H1 (cell line): ENCODE measurements around the gene SMAD6. TPM values are rescaled to one million over a fixed set of nuclear protein-coding genes. Genes with fewer than 3 reads are reported as not detected.
A peak's percentile ranks its signal among the peaks of the same experiment; 100 is the strongest.

Source experiments
- CTCF ChIA-PET: fragments of 300-600 bp; sonication (Branson Sonifier 250); formaldehyde crosslinking; loops from one replicate; lab custom pipeline; 2021; ENCODE audit not compliant: partially characterized antibody; lab: Charles Lee
- POLR2A ChIA-PET: fragments of 300-600 bp; sonication (Branson Sonifier 250); formaldehyde crosslinking; loops from one replicate; lab custom pipeline; 2021; ENCODE audit warnings: inconsistent platforms; ENCODE audit not compliant: partially characterized antibody; lab: Charles Lee
- DNase-seq, 2 experiments: peaks; one replicate each; pipeline versions ENCODE4 v3.0.0 to v3.0.0-alpha.2; 2010 to 2022; ENCODE audit warnings: low spot score in 2 of 2, low read depth in 1 of 2, mixed read lengths in 1 of 2
- FAIRE-seq: peaks from 2 replicates; lab custom pipeline; 2011; peaks lifted over from hg19 to GRCh38; lab: Jason Lieb, UNC
- H2AFZ ChIP-seq: 2 replicates; pipeline ENCODE4 v1.8.1; 2012; ENCODE audit warnings: low read length, inconsistent platforms
- H2AK5ac ChIP-seq: 2 replicates; pipeline ENCODE4 v1.6.1; 2013; ENCODE audit warnings: low read depth, low read length
- H2BK120ac ChIP-seq: replicated peaks from 2 replicates; pipeline ENCODE3; 2013; ENCODE audit warnings: low read depth, low read length, inconsistent platforms
- H2BK12ac ChIP-seq: 2 replicates; pipeline ENCODE4 v1.6.1; 2013; ENCODE audit warnings: low read depth, low read length
- H2BK15ac ChIP-seq: 2 replicates; pipeline ENCODE4 v1.6.1; 2013; ENCODE audit warnings: low read length
- H2BK20ac ChIP-seq: 2 replicates; pipeline ENCODE4 v1.6.1; 2013; ENCODE audit warnings: low read length
- H2BK5ac ChIP-seq: 2 replicates; pipeline ENCODE4 v1.6.1; 2013; ENCODE audit warnings: low read depth, low read length
- H3K14ac ChIP-seq: 2 replicates; pipeline ENCODE4 v1.6.1; 2013; ENCODE audit warnings: inconsistent platforms; ENCODE audit not compliant: insufficient read length
- H3K18ac ChIP-seq: 2 replicates; pipeline ENCODE4 v1.6.1; 2013; ENCODE audit warnings: low read length; ENCODE audit errors: extremely low read depth
- H3K23ac ChIP-seq: 2 replicates; pipeline ENCODE4 v1.6.1; 2013; ENCODE audit warnings: inconsistent platforms; ENCODE audit not compliant: insufficient read length
- H3K23me2 ChIP-seq: 2 replicates; pipeline ENCODE4 v1.6.1; 2013; ENCODE audit warnings: low read depth, low read length
- H3K27ac ChIP-seq: 2 replicates; pipeline ENCODE4 v1.6.1; 2011; ENCODE audit warnings: low read depth, low read length, inconsistent platforms
- H3K27me3 ChIP-seq, 4 experiments: replicated peaks in 1 of 4; 1 replicate in 1 of 4; 2 replicates in 3 of 4; pipeline versions ENCODE4 v1.6.1 to v1.8.1; 2011 to 2013; ENCODE audit warnings: low read length in 3 of 4, mild to moderate bottlenecking in 3 of 4, inconsistent platforms in 2 of 4, mixed read lengths in 2 of 4, moderate library complexity in 1 of 4; ENCODE audit not compliant: control insufficient read depth in 3 of 4, insufficient read depth in 3 of 4; ENCODE audit errors: extremely low read depth in 1 of 4
- H3K36me3 ChIP-seq, 4 experiments: 2 replicates each; pipeline versions ENCODE4 v1.6.1 to v1.8.1; 2011 to 2013; ENCODE audit warnings: mild to moderate bottlenecking in 4 of 4, low read length in 3 of 4, moderate library complexity in 2 of 4, control low read depth in 1 of 4, inconsistent platforms in 1 of 4; ENCODE audit not compliant: insufficient read depth in 4 of 4, control insufficient read depth in 2 of 4
- H3K4ac ChIP-seq: replicated peaks from 2 replicates; pipeline ENCODE3; 2013; ENCODE audit warnings: low read length, low read depth, mixed read lengths, inconsistent platforms; ENCODE audit not compliant: insufficient read length
- H3K4me1 ChIP-seq, 4 experiments: replicated peaks in 1 of 4; 1 replicate in 1 of 4; 2 replicates in 3 of 4; pipeline versions ENCODE4 v1.6.1 to v1.8.1; 2011 to 2013; ENCODE audit warnings: low read length in 3 of 4, inconsistent platforms in 2 of 4, mixed read lengths in 1 of 4; ENCODE audit not compliant: insufficient read depth in 4 of 4, control insufficient read depth in 3 of 4
- H3K4me2 ChIP-seq, 2 experiments: 2 replicates each; pipeline versions ENCODE4 v1.6.1 to v1.8.1; 2011 to 2013; ENCODE audit warnings: low read depth in 2 of 2, low read length in 2 of 2, control low read depth in 1 of 2, inconsistent platforms in 1 of 2, mild to moderate bottlenecking in 1 of 2; ENCODE audit not compliant: insufficient read depth in 1 of 2
- H3K4me3 ChIP-seq, 4 experiments: fragments of 200-600, 300-600 bp in 1 of 4; sonication (generic), shearing (Covaris generic), sonication (Bioruptor Twin) in 1 of 4; 2 replicates each; pipeline versions ENCODE4 v1.5.1 to v1.8.1; 2011 to 2016; ENCODE audit warnings: low read length in 4 of 4, low read depth in 3 of 4, control low read depth in 2 of 4, inconsistent platforms in 2 of 4, mild to moderate bottlenecking in 2 of 4, mixed read lengths in 1 of 4, moderate library complexity in 1 of 4; ENCODE audit not compliant: insufficient read depth in 2 of 4; ENCODE audit errors: extremely low read depth in 1 of 4
- H3K56ac ChIP-seq: replicated peaks from 2 replicates; pipeline ENCODE3; 2013; ENCODE audit warnings: low read depth, mild to moderate bottlenecking, mixed read lengths, low read length, inconsistent platforms; ENCODE audit not compliant: insufficient read length
- H3K79me1 ChIP-seq: 2 replicates; pipeline ENCODE4 v1.6.1; 2013; ENCODE audit warnings: low read depth, low read length, control low read depth
- H3K79me2 ChIP-seq, 2 experiments: 2 replicates each; pipeline versions ENCODE4 v1.6.1 to v1.8.1; 2012 to 2013; ENCODE audit warnings: low read length in 2 of 2, mild to moderate bottlenecking in 2 of 2, inconsistent platforms in 1 of 2; ENCODE audit not compliant: insufficient read depth in 2 of 2, control insufficient read depth in 1 of 2
- H3K9ac ChIP-seq, 4 experiments: replicated peaks in 1 of 4; 1 replicate in 1 of 4; 2 replicates in 3 of 4; pipeline versions ENCODE4 v1.6.1 to v1.8.1; 2011 to 2013; ENCODE audit warnings: low read depth in 3 of 4, low read length in 3 of 4, control low read depth in 2 of 4, mild to moderate bottlenecking in 2 of 4, moderate library complexity in 2 of 4, inconsistent platforms in 1 of 4; ENCODE audit errors: extremely low read depth in 1 of 4
- H3K9me3 ChIP-seq, 2 experiments: 2 replicates each; pipeline versions ENCODE4 v1.6.1 to v1.8.1; 2012 to 2013; ENCODE audit warnings: mild to moderate bottlenecking in 2 of 2, moderate library complexity in 2 of 2, control low read depth in 1 of 2, inconsistent platforms in 1 of 2, low read depth in 1 of 2, low read length in 1 of 2, mixed read lengths in 1 of 2; ENCODE audit not compliant: insufficient read depth in 2 of 2
- H4K20me1 ChIP-seq, 2 experiments: replicated peaks in 1 of 2; 2 replicates each; pipeline versions ENCODE3 to v1.8.1; 2011 to 2013; ENCODE audit warnings: inconsistent platforms in 2 of 2, low read length in 2 of 2, mild to moderate bottlenecking in 1 of 2; ENCODE audit not compliant: insufficient read depth in 2 of 2, control insufficient read depth in 1 of 2
- H4K5ac ChIP-seq: 2 replicates; pipeline ENCODE4 v1.6.1; 2013; ENCODE audit warnings: low read length, low read depth, mixed read lengths, inconsistent platforms; ENCODE audit not compliant: insufficient read length
- H4K8ac ChIP-seq: 2 replicates; pipeline ENCODE4 v1.8.0; 2013; ENCODE audit warnings: mild to moderate bottlenecking, moderate library complexity, low read length, inconsistent platforms; ENCODE audit not compliant: insufficient read depth; ENCODE audit errors: extremely low read depth
- H4K91ac ChIP-seq: replicated peaks from 2 replicates; pipeline ENCODE3; 2013; ENCODE audit warnings: low read length, mixed read lengths, inconsistent platforms; ENCODE audit not compliant: insufficient read length
- BACH1 ChIP-seq: IDR thresholded peaks from 2 replicates; pipeline ENCODE4 v1.6.1; 2012; ENCODE audit warnings: low read length, improper control_type of control experiment
- CBX8 ChIP-seq: fragments of 300-800, 300-1000 bp; sonication (generic); IDR thresholded peaks from 2 replicates; pipeline ENCODE4 v1.7.1; 2016; ENCODE audit warnings: low read depth, low read length, borderline replicate concordance
- CHD1 ChIP-seq: IDR thresholded peaks from 2 replicates; pipeline ENCODE4 v1.6.1; 2012; ENCODE audit warnings: low read depth, low read length, improper control_type of control experiment
- GABPA ChIP-seq: IDR thresholded peaks from 2 replicates; pipeline ENCODE4 v1.6.1; 2011; ENCODE audit warnings: mild to moderate bottlenecking, low read length, moderate library complexity, borderline replicate concordance; ENCODE audit not compliant: insufficient read depth
- GTF2F1 ChIP-seq: IDR thresholded peaks from 2 replicates; pipeline ENCODE4 v1.6.1; 2012; ENCODE audit warnings: low read depth, low read length, improper control_type of control experiment, borderline replicate concordance
- MAX ChIP-seq: IDR thresholded peaks from 2 replicates; pipeline ENCODE4 v1.6.1; 2012; ENCODE audit warnings: inconsistent platforms
- SIX5 ChIP-seq: IDR thresholded peaks from 2 replicates; pipeline ENCODE4 v1.6.1; 2011; ENCODE audit warnings: mild to moderate bottlenecking, low read depth, low read length
- YY1 ChIP-seq: IDR thresholded peaks from 2 replicates; pipeline ENCODE4 v1.6.1; 2011; ENCODE audit warnings: low read depth, mild to moderate bottlenecking, low read length
- WGBS, 2 experiments: shearing (Covaris generic) in 1 of 2; methylation state at CpG; one replicate each; pipeline versions ENCODE4 v1.1.6 to v1.1.7; 2013 to 2015; ENCODE audit warnings: low lambda C conversion rate in 2 of 2, mixed read lengths in 2 of 2, inconsistent platforms in 1 of 2, low coverage in 1 of 2, missing lambda C conversion rate in 1 of 2; ENCODE audit not compliant: insufficient replicate concordance in 2 of 2, insufficient coverage in 1 of 2, insufficient read length in 1 of 2; ENCODE audit errors: extremely low coverage in 1 of 2, missing lambda C conversion rate in 1 of 2; 5-methylcytosine and 5-hydroxymethylcytosine counted together
- polyA plus RNA-seq, 7 experiments: library from polyadenylated mRNA; depleted of rRNA in 3 of 7; stranded (reverse) in 5 of 7; unstranded in 2 of 7; fragments of >200 nt in 5 of 7; fragments of 200-250 nt in 2 of 7; gene quantifications; 1 replicate in 5 of 7; 2 replicates in 1 of 7; 4 replicates in 1 of 7; pipeline versions ENCODE4 v1.2.1 to v1.2.3, GENCODE V29; 2011 to 2013; ENCODE audit warnings: missing spikeins in 2 of 7, mixed read lengths in 2 of 7
- total RNA-seq: library from RNA; stranded (reverse); fragmentation: NEBNext Ultra II Directional; extraction: Animal tissue kit (Norgen Biotek cat#: 25700); gene quantifications from 2 replicates; pipeline ENCODE4 v1.2.1, GENCODE V29; 2021
- TF ChIP-seq, protein P1 (sequence below): IDR thresholded peaks from 2 replicates; pipeline ENCODE4 v1.6.1; 2012; ENCODE audit warnings: inconsistent platforms

Gene SMAD6
- total and polyA plus RNA-seq, 2 of the 8 experiments (the other 6 are each of a cell fraction or from before 2014, with no cell fraction given): 1.8 to 7.0 TPM

DNA sequence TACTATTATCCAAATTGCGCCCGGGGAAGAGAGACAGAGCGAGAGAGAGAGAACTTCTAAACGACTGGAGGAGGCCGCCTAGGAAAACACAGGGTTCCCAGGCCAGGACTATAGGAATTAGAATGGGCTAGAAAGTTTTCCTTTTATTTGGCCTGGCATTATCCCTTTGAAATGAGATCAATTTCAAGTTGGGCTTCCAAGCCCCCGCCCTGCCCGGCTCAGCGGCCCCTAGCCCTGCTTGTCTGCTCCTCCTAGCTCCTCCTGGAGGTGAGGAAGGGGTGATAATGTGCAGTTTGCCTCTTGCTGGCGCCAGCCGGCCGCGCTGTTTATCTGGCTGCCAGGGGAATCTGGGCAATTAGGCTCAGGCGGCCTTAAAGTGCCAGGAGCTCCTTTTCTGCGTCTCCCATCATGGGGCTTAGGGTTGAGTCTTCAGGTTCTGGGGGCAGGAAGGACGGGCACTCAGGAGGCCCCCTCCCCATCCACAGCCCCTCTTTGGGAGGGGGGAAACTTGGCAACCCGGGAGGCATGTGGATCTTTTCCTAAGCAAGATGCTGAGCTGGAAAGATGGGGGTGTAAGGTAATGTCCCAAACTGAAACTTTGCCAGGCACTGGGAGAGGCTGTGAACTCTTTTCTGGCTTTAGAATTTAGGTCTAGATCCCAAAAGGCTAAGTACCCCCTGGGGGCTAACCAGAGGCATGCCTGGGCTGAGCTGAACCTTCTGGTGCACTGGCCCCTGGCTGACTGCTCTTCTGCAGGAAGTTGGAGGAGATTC lies 5.5 kb downstream of the SMAD6 start:
- ChIA-PET POLR2A (interaction anchor here (0.7 to 2.2 kb wide), 6 partner anchors 12 to 90 kb away, joined by 3 to 5 read pairs (median 3); no protein-coding TSS in a partner anchor), CTCF (interaction anchor here (0.6 to 16.9 kb wide), 33 partner anchors 8 to 1648 kb away, joined by 3 to 361 read pairs (median 4); no protein-coding TSS in a partner anchor)
- Histone ChIP-seq H2AFZ (no peak overlapping the region), H4K5ac (no peak overlapping the region), H3K79me2 (no peaks in the 10 kb centered on the region), H2BK20ac (no peak overlapping the region), H3K4me2 (peak overlapping the region in 1 of 2 experiments; percentile 6; a peak in 1 of 4 replicates), H3K79me1 (no peaks in the 10 kb centered on the region), H3K27me3 (peaks cover 18 to 34% (median 27%) of the 10 kb centered on the region in 4 experiments; a peak in 6 of 7 replicates), H3K9ac (no peak overlapping the region), H3K4ac (no peak overlapping the region), H4K91ac (no peak overlapping the region), H3K27ac (no peak overlapping the region), H2BK120ac (no peak overlapping the region), H3K9me3 (no peaks in the 10 kb centered on the region), H2BK15ac (no peak overlapping the region), H3K23ac (no peak overlapping the region), H4K8ac (no peak overlapping the region), H3K56ac (no peak overlapping the region), H3K36me3 (peaks cover 0 to 8% (median 0%) of the 10 kb centered on the region in 4 experiments; a peak in 1 of 8 replicates), H3K4me1 (peaks cover 0 to 25% (median 14%) of the 10 kb centered on the region in 4 experiments; a peak in 6 of 7 replicates), H3K18ac (peak overlapping the region; percentile 43; the same call in 1 of the 2 replicates), H2BK12ac (peak overlapping the region; percentile 33; the same call in 1 of the 2 replicates), H3K4me3 (no peak overlapping the region; a peak in 1 of 8 replicates), H2BK5ac (no peak overlapping the region), H2AK5ac (no peak overlapping the region), H4K20me1 (peaks cover 9 to 20% of the 10 kb centered on the region in 2 experiments), H3K14ac (no peak overlapping the region), H3K23me2 (peaks cover 16% of the 10 kb centered on the region; the same call in 1 of the 2 replicates)
- WGBS, 2 experiments: 31% methylated on average over 16 of the region's 16 CpGs; no CpG with 5 or more reads in 1 of the 2 experiments
- FAIRE-seq (peak; percentile 55), DNase-seq (peak; percentile 70 to 74)
- TF ChIP-seq GABPA: peak; percentile 62; the same call in 1 of the 2 replicates
- TF ChIP-seq BACH1: no peak
- TF ChIP-seq, protein P1, sequence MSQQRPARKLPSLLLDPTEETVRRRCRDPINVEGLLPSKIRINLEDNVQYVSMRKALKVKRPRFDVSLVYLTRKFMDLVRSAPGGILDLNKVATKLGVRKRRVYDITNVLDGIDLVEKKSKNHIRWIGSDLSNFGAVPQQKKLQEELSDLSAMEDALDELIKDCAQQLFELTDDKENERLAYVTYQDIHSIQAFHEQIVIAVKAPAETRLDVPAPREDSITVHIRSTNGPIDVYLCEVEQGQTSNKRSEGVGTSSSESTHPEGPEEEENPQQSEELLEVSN: no peak
- no peak for TF ChIP-seq CHD1
- TF ChIP-seq GTF2F1: no peak
- peak; percentile 42; the same call in 1 of the 2 replicates for TF ChIP-seq MAX
- no peak for TF ChIP-seq SIX5
- TF ChIP-seq CBX8: no peak
- TF ChIP-seq YY1: peak; percentile 52
